GM18526 (cell line): Measurements from ENCODE around the gene KRTAP10-2.

ENCODE experiments used
- POLR2A ChIP-seq: IDR thresholded peaks from 3 replicates; pipeline ENCODE4 v1.6.1; 2011; ENCODE audit not compliant: insufficient read length; ENCODE audit errors: extremely low read depth

KRTAP10-2 gene

GRCh38 chr21:44516828-44517174 lies 34.5 kb downstream of the KRTAP10-2 start:
- no peak for TF ChIP-seq POLR2A

- no peak for TF ChIP-seq POLR2A
These were observed 35.0 kb downstream of the KRTAP10-2 start for GRCh38 chr21:44516342-44516741.

GRCh38 chr21:44515359-44516165 lies 35.7 kb downstream of the KRTAP10-2 start:
- TF ChIP-seq POLR2A = no peak

GRCh38 chr21:44514746-44515358 lies 36.5 kb downstream of the KRTAP10-2 start:
- no peak for TF ChIP-seq POLR2A

GRCh38 chr21:44514218-44514520 lies 37.1 kb downstream of the KRTAP10-2 start:
- no peak for TF ChIP-seq POLR2A

GRCh38 chr21:44513389-44514217 lies 37.7 kb downstream of the KRTAP10-2 start:
- TF ChIP-seq POLR2A = no peak

- TF ChIP-seq POLR2A = no peak
These were observed 38.6 kb downstream of the KRTAP10-2 start for GRCh38 chr21:44512496-44513388.

GRCh38 chr21:44511938-44512275 lies 39.4 kb downstream of the KRTAP10-2 start:
- no peak for TF ChIP-seq POLR2A

GRCh38 chr21:44511219-44511937 lies 39.9 kb downstream of the KRTAP10-2 start:
- TF ChIP-seq POLR2A = no peak

GRCh38 chr21:44510508-44511218 lies 40.6 kb downstream of the KRTAP10-2 start:
- no peak for TF ChIP-seq POLR2A

GRCh38 chr21:44510109-44510507 lies 41.2 kb downstream of the KRTAP10-2 start:
- no peak for TF ChIP-seq POLR2A

- TF ChIP-seq POLR2A = no peak
These were observed 41.8 kb downstream of the KRTAP10-2 start for GRCh38 chr21:44509539-44509938.

- no peak for TF ChIP-seq POLR2A
These were observed 42.4 kb downstream of the KRTAP10-2 start for GRCh38 chr21:44508711-44509445.
